Trophoblast cell (in vitro differentiated cells and primary cell): ENCODE measurements around the gene LEO1.

Experiments
- DNase-seq, 2 donors: peaks; one replicate each; pipeline ENCODE4 v3.0.0-alpha.2; 2016
- H2AFZ ChIP-seq: 2 replicates; pipeline ENCODE4 v1.6.1; 2013; ENCODE audit warnings: low read length, moderate library complexity, mild to moderate bottlenecking; ENCODE audit not compliant: insufficient read depth, poor library complexity
- H2AK5ac ChIP-seq: 2 replicates; pipeline ENCODE4 v1.6.1; 2013; ENCODE audit warnings: mild to moderate bottlenecking, low read length
- H2BK120ac ChIP-seq: 2 replicates; pipeline ENCODE4 v1.6.1; 2013; ENCODE audit warnings: low read length, mild to moderate bottlenecking, moderate library complexity; ENCODE audit not compliant: insufficient read depth, poor library complexity
- H2BK12ac ChIP-seq: 2 replicates; pipeline ENCODE4 v1.6.1; 2013; ENCODE audit warnings: mild to moderate bottlenecking, low read length, moderate library complexity
- H2BK5ac ChIP-seq: 2 replicates; pipeline ENCODE4 v1.6.1; 2013; ENCODE audit warnings: low read length, low read depth, moderate library complexity, mild to moderate bottlenecking; ENCODE audit not compliant: poor library complexity
- H3K14ac ChIP-seq: 2 replicates; pipeline ENCODE4 v1.6.1; 2013; ENCODE audit warnings: mild to moderate bottlenecking, low read length
- H3K18ac ChIP-seq: 2 replicates; pipeline ENCODE4 v1.6.1; 2013; ENCODE audit warnings: mild to moderate bottlenecking, low read length
- H3K23ac ChIP-seq: 2 replicates; pipeline ENCODE4 v1.6.1; 2013; ENCODE audit warnings: low read length
- H3K27ac ChIP-seq: 2 replicates; pipeline ENCODE4 v1.5.1; 2013; ENCODE audit warnings: low read depth, mild to moderate bottlenecking, inconsistent platforms, low read length, moderate library complexity
- H3K27me3 ChIP-seq: 2 replicates; pipeline ENCODE4 v1.6.1; 2013; ENCODE audit warnings: inconsistent platforms, mild to moderate bottlenecking, low read length, moderate library complexity; ENCODE audit not compliant: insufficient read depth
- H3K36me3 ChIP-seq, 2 experiments: 1 replicate in 1 of 2; 2 replicates in 1 of 2; pipeline ENCODE4 v1.6.1; 2013; ENCODE audit warnings: low read length in 2 of 2, mild to moderate bottlenecking in 2 of 2, moderate library complexity in 1 of 2; ENCODE audit not compliant: insufficient read depth in 2 of 2, control insufficient read depth in 1 of 2
- H3K4ac ChIP-seq: 2 replicates; pipeline ENCODE4 v1.6.1; 2013; ENCODE audit warnings: low read depth, mild to moderate bottlenecking, low read length, moderate library complexity
- H3K4me1 ChIP-seq, 2 experiments: 1 replicate in 1 of 2; 2 replicates in 1 of 2; pipeline ENCODE4 v1.6.1; 2013; ENCODE audit warnings: low read length in 2 of 2, mild to moderate bottlenecking in 2 of 2, moderate library complexity in 1 of 2; ENCODE audit not compliant: insufficient read depth in 2 of 2, control insufficient read depth in 1 of 2
- H3K4me2 ChIP-seq: 2 replicates; pipeline ENCODE4 v1.6.1; 2013; ENCODE audit warnings: inconsistent platforms, mild to moderate bottlenecking, low read length, moderate library complexity
- H3K4me3 ChIP-seq: 2 replicates; pipeline ENCODE4 v1.5.1; 2013; ENCODE audit warnings: mild to moderate bottlenecking, low read depth, low read length, inconsistent platforms
- H3K79me1 ChIP-seq: one replicate; pipeline ENCODE4 v1.6.1; 2013; ENCODE audit warnings: low read length
- H3K79me2 ChIP-seq: 2 replicates; pipeline ENCODE4 v1.6.1; 2013; ENCODE audit warnings: low read length, mild to moderate bottlenecking; ENCODE audit not compliant: control insufficient read depth, insufficient read depth, poor library complexity
- H3K9ac ChIP-seq: 2 replicates; pipeline ENCODE4 v1.6.1; 2013; ENCODE audit warnings: mild to moderate bottlenecking, low read length
- H3K9me3 ChIP-seq: 2 replicates; pipeline ENCODE4 v1.6.1; 2013; ENCODE audit warnings: low read depth, mild to moderate bottlenecking, control low read depth, inconsistent platforms, low read length; ENCODE audit not compliant: insufficient read depth
- H4K12ac ChIP-seq: 2 replicates; pipeline ENCODE4 v1.6.1; 2013; ENCODE audit warnings: low read depth, mild to moderate bottlenecking, low read length, moderate library complexity
- H4K8ac ChIP-seq: 2 replicates; pipeline ENCODE4 v1.6.1; 2013; ENCODE audit warnings: low read depth, mild to moderate bottlenecking, low read length, moderate library complexity
- H4K91ac ChIP-seq: one replicate; pipeline ENCODE4 v1.6.1; 2013; ENCODE audit warnings: low read depth, mild to moderate bottlenecking, low read length, moderate library complexity
- WGBS: extraction: QIAGEN DNeasy Blood & Tissue Kit; methylation state at CpG from one replicate; pipeline ENCODE4 v1.1.7; 2013; ENCODE audit warnings: missing lambda C conversion rate; ENCODE audit not compliant: insufficient read length, insufficient coverage; ENCODE audit errors: extremely low coverage; 5-methylcytosine and 5-hydroxymethylcytosine counted together

The LEO1 gene

DNA sequence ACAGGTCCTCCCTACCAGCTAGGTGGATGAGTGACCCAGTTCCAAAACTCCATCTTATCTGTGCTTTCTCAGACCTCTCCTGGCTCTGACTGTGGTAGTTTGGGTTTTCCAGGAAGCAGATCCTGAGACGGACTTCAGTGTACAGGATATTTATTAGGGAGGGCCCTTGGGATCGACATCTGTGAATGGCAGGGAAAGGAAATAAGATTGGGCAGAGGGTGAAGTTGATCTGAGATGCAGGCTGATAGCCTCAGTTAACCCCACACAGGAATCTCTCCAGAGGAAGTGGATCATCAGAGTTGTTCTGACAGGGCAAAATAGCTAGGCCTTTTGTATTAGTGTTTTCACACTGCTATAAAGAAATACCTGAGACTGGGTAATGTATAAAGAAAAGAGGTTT, 30.8 kb upstream of the LEO1 start:
- Histone ChIP-seq H3K27me3 (no peaks in the 10 kb centered on the region), H3K4ac (no peak overlapping the region), H3K4me3 (no peak overlapping the region), H3K9ac (no peak overlapping the region), H3K4me1 (no peaks in the 10 kb centered on the region), H2BK5ac (no peak overlapping the region), H3K79me1 (no peaks in the 10 kb centered on the region), H2BK120ac (no peak overlapping the region), H3K79me2 (no peaks in the 10 kb centered on the region), H2BK12ac (no peak overlapping the region), H3K9me3 (no peaks in the 10 kb centered on the region), H3K14ac (no peak overlapping the region), H2AK5ac (no peak overlapping the region), H3K18ac (no peak overlapping the region), H3K23ac (no peak overlapping the region), H2AFZ (no peak overlapping the region), H4K8ac (no peak overlapping the region), H3K36me3 (no peaks in the 10 kb centered on the region), H3K4me2 (no peak overlapping the region), H4K12ac (no peak overlapping the region), H3K27ac (no peak overlapping the region), H4K91ac (no peak overlapping the region)
- no peak for DNase-seq
- no CpG with 5 or more reads among the region's 2 CpGs for WGBS

DNA sequence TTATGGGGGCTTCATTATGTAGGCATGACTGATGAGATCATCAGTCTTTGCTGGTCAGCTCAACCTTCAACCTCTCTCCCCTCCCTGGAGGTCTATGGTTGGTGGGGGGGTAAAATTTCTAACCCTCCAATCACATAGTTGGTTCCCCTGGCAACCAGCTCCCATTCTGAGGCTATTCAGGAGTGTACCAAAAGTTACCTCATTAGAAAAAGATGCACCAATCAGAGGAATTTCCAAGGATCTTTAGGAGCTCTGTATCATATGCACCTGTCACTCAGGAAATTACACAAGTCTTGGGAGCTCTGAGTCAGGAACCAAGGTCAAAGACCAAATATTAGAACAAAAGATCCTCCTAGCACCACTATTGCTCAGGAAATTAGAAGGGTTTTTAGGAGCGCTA, 21.4 kb upstream of the LEO1 start:
- Histone ChIP-seq H3K79me2 (no peaks in the 10 kb centered on the region), H3K9ac (no peak overlapping the region), H3K14ac (no peak overlapping the region), H3K23ac (no peak overlapping the region), H3K4ac (no peak overlapping the region), H4K8ac (no peak overlapping the region), H3K18ac (no peak overlapping the region), H3K79me1 (no peaks in the 10 kb centered on the region), H3K27ac (no peak overlapping the region), H2BK12ac (no peak overlapping the region), H3K4me3 (no peak overlapping the region), H4K12ac (no peak overlapping the region), H3K4me1 (no peaks in the 10 kb centered on the region), H4K91ac (no peak overlapping the region), H2AFZ (no peak overlapping the region), H2BK120ac (no peak overlapping the region), H2AK5ac (no peak overlapping the region), H3K9me3 (no peaks in the 10 kb centered on the region), H3K36me3 (no peaks in the 10 kb centered on the region), H3K27me3 (no peaks in the 10 kb centered on the region), H3K4me2 (no peak overlapping the region), H2BK5ac (no peak overlapping the region)
- peak in 1 of 2 donors; percentile 47 for DNase-seq
- no CpG with 5 or more reads among the region's 1 CpG for WGBS

DNA sequence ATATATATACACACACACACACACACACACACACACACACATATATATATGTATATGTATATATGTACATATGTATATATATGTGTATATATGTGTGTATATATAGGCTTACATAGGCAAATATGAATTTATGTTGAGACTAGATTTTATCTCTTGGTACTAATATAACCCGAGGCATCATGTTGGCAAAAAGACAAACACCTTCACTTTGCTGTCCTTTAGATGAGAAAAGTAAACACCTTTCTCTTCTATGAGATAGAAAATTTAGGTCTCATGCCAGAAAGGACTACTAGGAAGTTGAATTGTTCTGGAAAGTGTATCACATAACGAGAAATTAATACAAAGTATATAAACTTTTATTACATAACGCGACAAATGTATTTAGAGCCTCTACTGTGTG, 19.6 kb upstream of the LEO1 start:
- no peak overlapping the region for H3K4me3 ChIP-seq
- H4K91ac ChIP-seq: no peak overlapping the region
- no peak overlapping the region for H3K23ac ChIP-seq
- no peak overlapping the region for H3K18ac ChIP-seq
- H3K4ac ChIP-seq: no peak overlapping the region
- H3K9me3 ChIP-seq: no peaks in the 10 kb centered on the region
- H2AFZ ChIP-seq: no peak overlapping the region
- no peaks in the 10 kb centered on the region for H3K79me1 ChIP-seq
- H3K4me2 ChIP-seq: no peak overlapping the region
- no peak overlapping the region for H4K12ac ChIP-seq
- no peak overlapping the region for H2BK5ac ChIP-seq
- H3K27ac ChIP-seq: no peak overlapping the region
- no peak overlapping the region for H4K8ac ChIP-seq
- no peak for DNase-seq
- no peaks in the 10 kb centered on the region for H3K27me3 ChIP-seq
- no peaks in the 10 kb centered on the region for H3K36me3 ChIP-seq
- H2BK120ac ChIP-seq: no peak overlapping the region
- H3K9ac ChIP-seq: no peak overlapping the region
- no peak overlapping the region for H2AK5ac ChIP-seq
- WGBS: no CpG with 5 or more reads among the region's 4 CpGs
- H3K4me1 ChIP-seq: no peaks in the 10 kb centered on the region
- no peak overlapping the region for H3K14ac ChIP-seq
- H3K79me2 ChIP-seq: no peaks in the 10 kb centered on the region
- no peak overlapping the region for H2BK12ac ChIP-seq

DNA sequence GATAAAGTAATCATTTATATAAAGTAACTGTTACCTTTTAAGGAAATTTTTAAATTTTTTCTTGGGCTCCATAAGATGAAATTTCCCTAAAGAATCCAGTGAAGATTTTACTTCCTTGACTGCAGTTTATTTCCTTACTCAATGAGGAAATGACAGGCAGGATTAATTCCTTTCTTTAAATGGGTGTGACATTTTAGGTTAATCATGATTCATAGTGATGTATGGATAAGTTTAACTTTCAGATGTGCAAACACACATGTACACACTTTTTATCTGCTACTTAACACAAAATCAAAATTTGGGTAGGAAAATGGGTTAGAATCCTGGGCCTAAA, 11.2 kb upstream of the LEO1 start:
- no peaks in the 10 kb centered on the region for H3K79me2 ChIP-seq
- H3K14ac ChIP-seq: no peak overlapping the region

More for the DNA sequence above, 11.2 kb upstream of the LEO1 start:
- DNase-seq: no peak
- H2BK120ac ChIP-seq: no peak overlapping the region
- H3K9ac ChIP-seq: no peak overlapping the region
- no peaks in the 10 kb centered on the region for H3K9me3 ChIP-seq
- H3K4me2 ChIP-seq: no peak overlapping the region
- no peak overlapping the region for H2BK5ac ChIP-seq
- no peak overlapping the region for H2AK5ac ChIP-seq
- H4K91ac ChIP-seq: no peak overlapping the region
- H2BK12ac ChIP-seq: no peak overlapping the region
- no peak overlapping the region for H3K4ac ChIP-seq
- no peak overlapping the region for H4K8ac ChIP-seq
- no peak overlapping the region for H3K18ac ChIP-seq
- no peaks in the 10 kb centered on the region for H3K36me3 ChIP-seq
- no peaks in the 10 kb centered on the region for H3K4me1 ChIP-seq
- H3K23ac ChIP-seq: no peak overlapping the region
- H3K79me1 ChIP-seq: no peaks in the 10 kb centered on the region
- no peaks in the 10 kb centered on the region for H3K27me3 ChIP-seq
- H4K12ac ChIP-seq: no peak overlapping the region
- no peak overlapping the region for H2AFZ ChIP-seq
- no peak overlapping the region for H3K4me3 ChIP-seq
- H3K27ac ChIP-seq: no peak overlapping the region
